Measurements from ENCODE around the gene C6orf47.

- TF ChIP-seq, protein P1, sequence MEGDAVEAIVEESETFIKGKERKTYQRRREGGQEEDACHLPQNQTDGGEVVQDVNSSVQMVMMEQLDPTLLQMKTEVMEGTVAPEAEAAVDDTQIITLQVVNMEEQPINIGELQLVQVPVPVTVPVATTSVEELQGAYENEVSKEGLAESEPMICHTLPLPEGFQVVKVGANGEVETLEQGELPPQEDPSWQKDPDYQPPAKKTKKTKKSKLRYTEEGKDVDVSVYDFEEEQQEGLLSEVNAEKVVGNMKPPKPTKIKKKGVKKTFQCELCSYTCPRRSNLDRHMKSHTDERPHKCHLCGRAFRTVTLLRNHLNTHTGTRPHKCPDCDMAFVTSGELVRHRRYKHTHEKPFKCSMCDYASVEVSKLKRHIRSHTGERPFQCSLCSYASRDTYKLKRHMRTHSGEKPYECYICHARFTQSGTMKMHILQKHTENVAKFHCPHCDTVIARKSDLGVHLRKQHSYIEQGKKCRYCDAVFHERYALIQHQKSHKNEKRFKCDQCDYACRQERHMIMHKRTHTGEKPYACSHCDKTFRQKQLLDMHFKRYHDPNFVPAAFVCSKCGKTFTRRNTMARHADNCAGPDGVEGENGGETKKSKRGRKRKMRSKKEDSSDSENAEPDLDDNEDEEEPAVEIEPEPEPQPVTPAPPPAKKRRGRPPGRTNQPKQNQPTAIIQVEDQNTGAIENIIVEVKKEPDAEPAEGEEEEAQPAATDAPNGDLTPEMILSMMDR (IDR thresholded peaks at IDR 0.05; ENCODE audit: poor library complexity, severe bottlenecking), result no peak
- TF ChIP-seq RAD21 (conservative IDR thresholded peaks at IDR 0.05) (peak; percentile 15), EP300 (conservative IDR thresholded peaks at IDR 0.05; ENCODE audit: poor library complexity, severe bottlenecking) (no peak), POLR2AphosphoS5 (IDR thresholded peaks at IDR 0.05) (peak; percentile 69), EZH2 (IDR thresholded peaks at IDR 0.05; ENCODE audit: borderline replicate concordance, insufficient read depth, low read length, poor library complexity, severe bottlenecking) (no peak), TAF1 (IDR thresholded peaks at IDR 0.05; ENCODE audit: low read depth) (peak; percentile 85), MXI1 (conservative IDR thresholded peaks at IDR 0.05; ENCODE audit: poor library complexity, severe bottlenecking) (no peak), SMC3 (conservative IDR thresholded peaks at IDR 0.05; ENCODE audit: poor library complexity) (no peak)
- TF ChIP-seq, protein P2, sequence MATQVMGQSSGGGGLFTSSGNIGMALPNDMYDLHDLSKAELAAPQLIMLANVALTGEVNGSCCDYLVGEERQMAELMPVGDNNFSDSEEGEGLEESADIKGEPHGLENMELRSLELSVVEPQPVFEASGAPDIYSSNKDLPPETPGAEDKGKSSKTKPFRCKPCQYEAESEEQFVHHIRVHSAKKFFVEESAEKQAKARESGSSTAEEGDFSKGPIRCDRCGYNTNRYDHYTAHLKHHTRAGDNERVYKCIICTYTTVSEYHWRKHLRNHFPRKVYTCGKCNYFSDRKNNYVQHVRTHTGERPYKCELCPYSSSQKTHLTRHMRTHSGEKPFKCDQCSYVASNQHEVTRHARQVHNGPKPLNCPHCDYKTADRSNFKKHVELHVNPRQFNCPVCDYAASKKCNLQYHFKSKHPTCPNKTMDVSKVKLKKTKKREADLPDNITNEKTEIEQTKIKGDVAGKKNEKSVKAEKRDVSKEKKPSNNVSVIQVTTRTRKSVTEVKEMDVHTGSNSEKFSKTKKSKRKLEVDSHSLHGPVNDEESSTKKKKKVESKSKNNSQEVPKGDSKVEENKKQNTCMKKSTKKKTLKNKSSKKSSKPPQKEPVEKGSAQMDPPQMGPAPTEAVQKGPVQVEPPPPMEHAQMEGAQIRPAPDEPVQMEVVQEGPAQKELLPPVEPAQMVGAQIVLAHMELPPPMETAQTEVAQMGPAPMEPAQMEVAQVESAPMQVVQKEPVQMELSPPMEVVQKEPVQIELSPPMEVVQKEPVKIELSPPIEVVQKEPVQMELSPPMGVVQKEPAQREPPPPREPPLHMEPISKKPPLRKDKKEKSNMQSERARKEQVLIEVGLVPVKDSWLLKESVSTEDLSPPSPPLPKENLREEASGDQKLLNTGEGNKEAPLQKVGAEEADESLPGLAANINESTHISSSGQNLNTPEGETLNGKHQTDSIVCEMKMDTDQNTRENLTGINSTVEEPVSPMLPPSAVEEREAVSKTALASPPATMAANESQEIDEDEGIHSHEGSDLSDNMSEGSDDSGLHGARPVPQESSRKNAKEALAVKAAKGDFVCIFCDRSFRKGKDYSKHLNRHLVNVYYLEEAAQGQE (IDR thresholded peaks at IDR 0.05; ENCODE audit: borderline replicate concordance), result peak; percentile 88
Measured at GRCh38 chr6:31620586-31621319, 39.8 kb downstream of the C6orf47 start, which contains the start of gene PRRC2A.

Data from neural cell (in vitro differentiated cells).